HEK293 (cell line): ENCODE results near the gene POMC.

Source experiments
- CTCF ChIA-PET: fragments of 350-600 bp; formaldehyde crosslinking; extraction: SDS; loops from one replicate; lab custom pipeline; 2021; ENCODE audit warnings: antibody characterized with exemption; lab: Yijun Ruan, JAX
- POLR2A ChIA-PET: fragments of 300-600 bp; formaldehyde crosslinking; extraction: SDS; loops from one replicate; lab custom pipeline; 2020; ENCODE audit warnings: antibody characterized with exemption, inconsistent platforms; lab: Yijun Ruan, JAX
- H3K27ac ChIP-seq: fragments of 200-500 bp; sonication (Bioruptor generic); 2 replicates; pipeline ENCODE4 v1.5.1; 2014; ENCODE audit warnings: low read depth, low read length, control low read depth, inconsistent platforms; ENCODE audit errors: extremely low read depth
- H3K36me3 ChIP-seq, 2 experiments: fragments of 200-500 bp in 1 of 2; sonication (Bioruptor generic) in 1 of 2; 1 replicate in 1 of 2; 2 replicates in 1 of 2; pipeline ENCODE4 v1.5.1; 2014 to 2017; ENCODE audit warnings: inconsistent platforms in 2 of 2, low read length in 2 of 2; ENCODE audit not compliant: control insufficient read depth in 2 of 2, insufficient read depth in 1 of 2
- H3K4me1 ChIP-seq: fragments of 200-500 bp; sonication (Bioruptor generic); 2 replicates; pipeline ENCODE4 v1.5.1; 2014; ENCODE audit warnings: mild to moderate bottlenecking, low read length, inconsistent platforms; ENCODE audit not compliant: control insufficient read depth, insufficient read depth
- H3K4me3 ChIP-seq: 2 replicates; pipeline ENCODE4 v1.5.1; 2011; ENCODE audit warnings: low read depth, mild to moderate bottlenecking, control low read depth, low read length, moderate library complexity
- H3K9me3 ChIP-seq: fragments of 200-500 bp; sonication (Bioruptor generic); 2 replicates; pipeline ENCODE4 v1.5.1; 2014; ENCODE audit warnings: low read depth, low read length, inconsistent platforms; ENCODE audit not compliant: control insufficient read depth, insufficient read depth
- GLI4 ChIP-seq: fragments of 450-650 bp; formaldehyde crosslinking; IDR thresholded peaks from 2 replicates; pipeline ENCODE4 v1.5.1; 2016; ENCODE audit warnings: missing biosample characterization, missing genetic modification characterization
- PBX3 ChIP-seq: sonication (generic); formaldehyde crosslinking; IDR thresholded peaks from 2 replicates; pipeline ENCODE4 v1.8.1; 2022; ENCODE audit warnings: mild to moderate bottlenecking, moderate library complexity, missing genetic modification reagents
- SCRT1 ChIP-seq: fragments of 450-650 bp; formaldehyde crosslinking; IDR thresholded peaks from 2 replicates; pipeline ENCODE4 v1.5.1; 2016; ENCODE audit warnings: missing biosample characterization, missing genetic modification characterization, borderline replicate concordance
- YY2 ChIP-seq: fragments of 450-650 bp; formaldehyde crosslinking; IDR thresholded peaks from 2 replicates; pipeline ENCODE4 v1.5.1; 2016; ENCODE audit warnings: missing biosample characterization, missing genetic modification characterization
- ZBTB8A ChIP-seq: fragments of 450-650 bp; formaldehyde crosslinking; IDR thresholded peaks from 2 replicates; pipeline ENCODE4 v1.5.1; 2016; ENCODE audit warnings: missing biosample characterization, missing genetic modification characterization
- ZFP69B ChIP-seq: fragments of 450-650 bp; formaldehyde crosslinking; IDR thresholded peaks from 2 replicates; pipeline ENCODE4 v1.5.1; 2016; ENCODE audit warnings: missing biosample characterization, missing genetic modification characterization
- ZNF10 ChIP-seq: fragments of 450-650 bp; formaldehyde crosslinking; IDR thresholded peaks from 2 replicates; pipeline ENCODE4 v1.5.1; 2017; ENCODE audit warnings: missing biosample characterization, missing genetic modification characterization
- ZNF16 ChIP-seq: fragments of 450-650 bp; formaldehyde crosslinking; IDR thresholded peaks from 2 replicates; pipeline ENCODE4 v1.5.1; 2016; ENCODE audit warnings: low read depth, missing biosample characterization, missing genetic modification characterization
- ZNF266 ChIP-seq: fragments of 450-650 bp; formaldehyde crosslinking; IDR thresholded peaks from 2 replicates; pipeline ENCODE4 v1.5.1; 2016; ENCODE audit warnings: missing biosample characterization, missing genetic modification characterization, low read depth
- ZNF280D ChIP-seq: fragments of 450-650 bp; formaldehyde crosslinking; IDR thresholded peaks from 2 replicates; pipeline ENCODE4 v1.5.1; 2016; ENCODE audit warnings: missing biosample characterization, missing genetic modification characterization
- ZNF335 ChIP-seq: fragments of 450-650 bp; formaldehyde crosslinking; conservative IDR thresholded peaks from 2 replicates; pipeline ENCODE4 v1.5.1; 2016; ENCODE audit warnings: missing biosample characterization, missing genetic modification characterization
- ZNF549 ChIP-seq: fragments of 450-650 bp; IDR thresholded peaks from 2 replicates; pipeline ENCODE4 v1.5.1; 2018; ENCODE audit warnings: missing biosample characterization, missing genetic modification characterization, mild to moderate bottlenecking, inconsistent platforms, moderate library complexity
- ZNF596 ChIP-seq: fragments of 450-650 bp; IDR thresholded peaks from 2 replicates; pipeline ENCODE4 v1.5.0; 2018; ENCODE audit warnings: missing biosample characterization, mild to moderate bottlenecking, missing genetic modification characterization, moderate library complexity
- ZNF660 ChIP-seq: fragments of 450-650 bp; IDR thresholded peaks from 2 replicates; pipeline ENCODE4 v1.5.1; 2018; ENCODE audit warnings: missing biosample characterization, mild to moderate bottlenecking, missing genetic modification characterization
- ZNF777 ChIP-seq: fragments of 450-650 bp; formaldehyde crosslinking; IDR thresholded peaks from 2 replicates; pipeline ENCODE4 v1.5.1; 2017; ENCODE audit warnings: missing biosample characterization, missing genetic modification characterization, borderline replicate concordance
- TF ChIP-seq, protein P1 (sequence below): fragments of 450-650 bp; formaldehyde crosslinking; IDR thresholded peaks from 2 replicates; pipeline ENCODE4 v1.5.1; 2017; ENCODE audit warnings: missing biosample characterization, missing genetic modification characterization
- TF ChIP-seq, protein P2 (sequence below): fragments of 450-650 bp; formaldehyde crosslinking; IDR thresholded peaks from 2 replicates; pipeline ENCODE4 v1.5.1; 2016; ENCODE audit warnings: missing biosample characterization, missing genetic modification characterization
- TF ChIP-seq, protein P3 (sequence below): fragments of 450-650 bp; formaldehyde crosslinking; IDR thresholded peaks from 2 replicates; pipeline ENCODE4 v1.5.1; 2016; ENCODE audit warnings: missing biosample characterization, missing genetic modification characterization
- TF ChIP-seq, protein P4 (sequence below): fragments of 450-650 bp; formaldehyde crosslinking; IDR thresholded peaks from 2 replicates; pipeline ENCODE4 v1.5.1; 2017; ENCODE audit warnings: missing biosample characterization, missing genetic modification characterization
- TF ChIP-seq, protein P5 (sequence below): fragments of 450-650 bp; formaldehyde crosslinking; IDR thresholded peaks from 2 replicates; pipeline ENCODE4 v1.5.1; 2016; ENCODE audit warnings: missing biosample characterization, missing genetic modification characterization

Gene POMC

DNA sequence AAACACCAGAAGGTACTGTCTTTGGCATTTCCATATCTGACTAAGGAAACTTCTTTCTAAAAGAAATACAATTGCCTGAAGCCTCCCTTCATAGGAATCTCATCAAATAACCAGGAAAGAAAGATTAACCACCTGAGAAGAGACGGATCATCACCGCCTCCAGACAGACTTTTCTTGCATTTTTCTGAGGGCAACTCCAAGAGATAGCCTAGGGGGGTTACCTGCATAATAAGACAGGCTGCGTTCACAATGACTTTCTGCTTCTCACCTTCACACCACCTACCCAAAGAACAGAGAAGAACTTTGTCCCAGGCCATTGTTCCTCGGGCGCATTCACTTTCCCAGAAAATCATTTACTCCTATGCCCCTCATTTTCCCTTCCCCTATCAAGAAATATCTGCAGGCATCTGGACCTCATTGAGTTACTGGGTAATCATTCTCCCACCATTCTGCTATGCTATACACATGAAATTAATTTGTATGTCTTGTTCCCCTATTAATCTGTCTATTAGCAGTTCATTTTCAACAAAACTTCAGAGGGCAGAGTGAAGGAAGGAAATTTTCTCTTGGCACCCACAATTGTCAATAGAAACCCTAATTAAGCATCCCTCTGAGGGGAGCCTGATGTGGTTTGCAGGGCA is 8.3 kb upstream of the POMC start:
- H3K4me3 ChIP-seq = no peak overlapping the region
- no peaks in the 10 kb centered on the region for H3K36me3 ChIP-seq
- POLR2A ChIA-PET = no interaction called here
- no peak overlapping the region for H3K27ac ChIP-seq
- no peak for TF ChIP-seq ZNF280D (tag by site-specific recombination)
- TF ChIP-seq ZNF335 (tag by site-specific recombination) = no peak
- no peak for TF ChIP-seq ZNF596
- TF ChIP-seq, protein P1, sequence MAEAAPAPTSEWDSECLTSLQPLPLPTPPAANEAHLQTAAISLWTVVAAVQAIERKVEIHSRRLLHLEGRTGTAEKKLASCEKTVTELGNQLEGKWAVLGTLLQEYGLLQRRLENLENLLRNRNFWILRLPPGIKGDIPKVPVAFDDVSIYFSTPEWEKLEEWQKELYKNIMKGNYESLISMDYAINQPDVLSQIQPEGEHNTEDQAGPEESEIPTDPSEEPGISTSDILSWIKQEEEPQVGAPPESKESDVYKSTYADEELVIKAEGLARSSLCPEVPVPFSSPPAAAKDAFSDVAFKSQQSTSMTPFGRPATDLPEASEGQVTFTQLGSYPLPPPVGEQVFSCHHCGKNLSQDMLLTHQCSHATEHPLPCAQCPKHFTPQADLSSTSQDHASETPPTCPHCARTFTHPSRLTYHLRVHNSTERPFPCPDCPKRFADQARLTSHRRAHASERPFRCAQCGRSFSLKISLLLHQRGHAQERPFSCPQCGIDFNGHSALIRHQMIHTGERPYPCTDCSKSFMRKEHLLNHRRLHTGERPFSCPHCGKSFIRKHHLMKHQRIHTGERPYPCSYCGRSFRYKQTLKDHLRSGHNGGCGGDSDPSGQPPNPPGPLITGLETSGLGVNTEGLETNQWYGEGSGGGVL = no peak
- no peak for TF ChIP-seq ZNF777 (tag by site-specific recombination)
- no peak for TF ChIP-seq ZNF16 (tag by site-specific recombination)
- TF ChIP-seq GLI4 = no peak
- TF ChIP-seq PBX3 = no peak
- TF ChIP-seq ZBTB8A (tag by site-specific recombination) = no peak
- TF ChIP-seq ZNF660 (tag by site-specific recombination) = no peak
- TF ChIP-seq, protein P2, sequence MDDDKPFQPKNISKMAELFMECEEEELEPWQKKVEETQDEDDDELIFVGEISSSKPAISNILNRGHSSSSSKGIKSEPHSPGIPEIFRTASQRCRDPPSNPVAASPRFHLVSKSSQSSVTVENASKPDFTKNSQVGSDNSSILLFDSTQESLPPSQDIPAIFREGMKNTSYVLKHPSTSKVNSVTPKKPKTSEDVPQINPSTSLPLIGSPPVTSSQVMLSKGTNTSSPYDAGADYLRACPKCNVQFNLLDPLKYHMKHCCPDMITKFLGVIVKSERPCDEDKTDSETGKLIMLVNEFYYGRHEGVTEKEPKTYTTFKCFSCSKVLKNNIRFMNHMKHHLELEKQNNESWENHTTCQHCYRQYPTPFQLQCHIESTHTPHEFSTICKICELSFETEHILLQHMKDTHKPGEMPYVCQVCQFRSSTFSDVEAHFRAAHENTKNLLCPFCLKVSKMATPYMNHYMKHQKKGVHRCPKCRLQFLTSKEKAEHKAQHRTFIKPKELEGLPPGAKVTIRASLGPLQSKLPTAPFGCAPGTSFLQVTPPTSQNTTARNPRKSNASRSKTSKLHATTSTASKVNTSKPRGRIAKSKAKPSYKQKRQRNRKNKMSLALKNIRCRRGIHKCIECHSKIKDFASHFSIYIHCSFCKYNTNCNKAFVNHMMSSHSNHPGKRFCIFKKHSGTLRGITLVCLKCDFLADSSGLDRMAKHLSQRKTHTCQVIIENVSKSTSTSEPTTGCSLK (tag by site-specific recombination) = no peak
- TF ChIP-seq, protein P3, sequence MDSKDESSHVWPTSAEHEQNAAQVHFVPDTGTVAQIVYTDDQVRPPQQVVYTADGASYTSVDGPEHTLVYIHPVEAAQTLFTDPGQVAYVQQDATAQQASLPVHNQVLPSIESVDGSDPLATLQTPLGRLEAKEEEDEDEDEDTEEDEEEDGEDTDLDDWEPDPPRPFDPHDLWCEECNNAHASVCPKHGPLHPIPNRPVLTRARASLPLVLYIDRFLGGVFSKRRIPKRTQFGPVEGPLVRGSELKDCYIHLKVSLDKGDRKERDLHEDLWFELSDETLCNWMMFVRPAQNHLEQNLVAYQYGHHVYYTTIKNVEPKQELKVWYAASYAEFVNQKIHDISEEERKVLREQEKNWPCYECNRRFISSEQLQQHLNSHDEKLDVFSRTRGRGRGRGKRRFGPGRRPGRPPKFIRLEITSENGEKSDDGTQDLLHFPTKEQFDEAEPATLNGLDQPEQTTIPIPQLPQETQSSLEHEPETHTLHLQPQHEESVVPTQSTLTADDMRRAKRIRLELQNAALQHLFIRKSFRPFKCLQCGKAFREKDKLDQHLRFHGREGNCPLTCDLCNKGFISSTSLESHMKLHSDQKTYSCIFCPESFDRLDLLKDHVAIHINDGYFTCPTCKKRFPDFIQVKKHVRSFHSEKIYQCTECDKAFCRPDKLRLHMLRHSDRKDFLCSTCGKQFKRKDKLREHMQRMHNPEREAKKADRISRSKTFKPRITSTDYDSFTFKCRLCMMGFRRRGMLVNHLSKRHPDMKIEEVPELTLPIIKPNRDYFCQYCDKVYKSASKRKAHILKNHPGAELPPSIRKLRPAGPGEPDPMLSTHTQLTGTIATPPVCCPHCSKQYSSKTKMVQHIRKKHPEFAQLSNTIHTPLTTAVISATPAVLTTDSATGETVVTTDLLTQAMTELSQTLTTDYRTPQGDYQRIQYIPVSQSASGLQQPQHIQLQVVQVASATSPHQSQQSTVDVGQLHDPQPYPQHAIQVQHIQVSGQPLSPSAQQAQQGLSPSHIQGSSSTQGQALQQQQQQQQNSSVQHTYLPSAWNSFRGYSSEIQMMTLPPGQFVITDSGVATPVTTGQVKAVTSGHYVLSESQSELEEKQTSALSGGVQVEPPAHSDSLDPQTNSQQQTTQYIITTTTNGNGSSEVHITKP (tag by site-specific recombination) = no peak
- no peak for TF ChIP-seq SCRT1 (tag by site-specific recombination)
- TF ChIP-seq ZNF10 (tag by site-specific recombination) = no peak
- TF ChIP-seq ZFP69B = no peak
- no peak for TF ChIP-seq YY2
- TF ChIP-seq, protein P4, sequence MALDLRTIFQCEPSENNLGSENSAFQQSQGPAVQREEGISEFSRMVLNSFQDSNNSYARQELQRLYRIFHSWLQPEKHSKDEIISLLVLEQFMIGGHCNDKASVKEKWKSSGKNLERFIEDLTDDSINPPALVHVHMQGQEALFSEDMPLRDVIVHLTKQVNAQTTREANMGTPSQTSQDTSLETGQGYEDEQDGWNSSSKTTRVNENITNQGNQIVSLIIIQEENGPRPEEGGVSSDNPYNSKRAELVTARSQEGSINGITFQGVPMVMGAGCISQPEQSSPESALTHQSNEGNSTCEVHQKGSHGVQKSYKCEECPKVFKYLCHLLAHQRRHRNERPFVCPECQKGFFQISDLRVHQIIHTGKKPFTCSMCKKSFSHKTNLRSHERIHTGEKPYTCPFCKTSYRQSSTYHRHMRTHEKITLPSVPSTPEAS (tag by site-specific recombination) = no peak
- no peak for TF ChIP-seq ZNF549 (tag by site-specific recombination)
- TF ChIP-seq, protein P5, sequence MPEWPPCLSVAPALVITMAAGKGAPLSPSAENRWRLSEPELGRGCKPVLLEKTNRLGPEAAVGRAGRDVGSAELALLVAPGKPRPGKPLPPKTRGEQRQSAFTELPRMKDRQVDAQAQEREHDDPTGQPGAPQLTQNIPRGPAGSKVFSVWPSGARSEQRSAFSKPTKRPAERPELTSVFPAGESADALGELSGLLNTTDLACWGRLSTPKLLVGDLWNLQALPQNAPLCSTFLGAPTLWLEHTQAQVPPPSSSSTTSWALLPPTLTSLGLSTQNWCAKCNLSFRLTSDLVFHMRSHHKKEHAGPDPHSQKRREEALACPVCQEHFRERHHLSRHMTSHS (tag by site-specific recombination) = no peak
- TF ChIP-seq ZNF266 = no peak
- H3K4me1 ChIP-seq = no peaks in the 10 kb centered on the region
- CTCF ChIA-PET = interaction anchor here (0.7 kb wide), 1 partner anchor 202 kb away, joined by 3 read pairs; no protein-coding TSS in a partner anchor
- no peaks in the 10 kb centered on the region for H3K9me3 ChIP-seq
